A549 (cell line): ENCODE results near the gene ARID5A.

ENCODE experiments used
- KDM5A ChIP-seq: fragments of 200-600 bp; sonication (generic); IDR thresholded peaks from 2 replicates; pipeline ENCODE4 v1.6.1; 2016; ENCODE audit warnings: antibody characterized with exemption, mild to moderate bottlenecking
- MYC ChIP-seq: IDR thresholded peaks from 2 replicates; pipeline ENCODE4 v1.6.1; 2012; ENCODE audit warnings: mild to moderate bottlenecking, inconsistent platforms, low read length, improper control_type of control experiment, borderline replicate concordance
- PHF8 ChIP-seq: fragments of 200-600 bp; sonication (generic); IDR thresholded peaks from 2 replicates; pipeline ENCODE4 v1.6.1; 2016; ENCODE audit warnings: low read depth, mild to moderate bottlenecking, antibody characterized with exemption, moderate library complexity, borderline replicate concordance
- RNF2 ChIP-seq: fragments of 200-600 bp; sonication (generic); IDR thresholded peaks from 2 replicates; pipeline ENCODE4 v1.6.1; 2016; ENCODE audit warnings: low read depth, mild to moderate bottlenecking, antibody characterized with exemption, moderate library complexity, borderline replicate concordance
- TF ChIP-seq, protein P1 (sequence below): fragments of >200 bp; sonication (Bioruptor Twin); formaldehyde crosslinking; IDR thresholded peaks from 3 replicates; pipeline ENCODE4 v1.5.1; 2016
- TF ChIP-seq, protein P2 (sequence below): fragments of 450-650 bp; IDR thresholded peaks from 2 replicates; pipeline ENCODE4 v1.6.1; 2014; ENCODE audit warnings: antibody characterized with exemption

DNA sequence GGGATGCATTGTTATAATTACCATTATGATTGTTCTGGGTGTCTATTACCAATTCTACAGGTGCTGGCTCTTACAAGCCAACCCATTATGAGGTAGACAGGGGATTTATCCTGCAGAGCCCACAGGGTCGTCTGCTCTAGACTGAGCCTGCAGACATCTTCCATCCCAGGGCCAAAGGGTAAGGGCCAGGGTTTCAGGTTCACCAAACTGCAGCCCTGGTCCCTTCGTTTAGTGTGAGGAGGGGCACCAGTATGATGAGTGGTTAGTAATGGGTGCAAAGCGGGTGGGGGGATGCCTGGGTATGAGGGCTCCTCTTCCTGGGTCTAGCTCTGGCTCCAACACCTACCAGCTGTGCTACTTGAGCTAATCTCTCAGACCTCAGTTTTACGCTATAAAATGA lies 1.2 kb upstream of the ARID5A start:
- TF ChIP-seq PHF8 (no peak), RNF2 (no peak), MYC (no peak), KDM5A (no peak)
- TF ChIP-seq, protein P1, sequence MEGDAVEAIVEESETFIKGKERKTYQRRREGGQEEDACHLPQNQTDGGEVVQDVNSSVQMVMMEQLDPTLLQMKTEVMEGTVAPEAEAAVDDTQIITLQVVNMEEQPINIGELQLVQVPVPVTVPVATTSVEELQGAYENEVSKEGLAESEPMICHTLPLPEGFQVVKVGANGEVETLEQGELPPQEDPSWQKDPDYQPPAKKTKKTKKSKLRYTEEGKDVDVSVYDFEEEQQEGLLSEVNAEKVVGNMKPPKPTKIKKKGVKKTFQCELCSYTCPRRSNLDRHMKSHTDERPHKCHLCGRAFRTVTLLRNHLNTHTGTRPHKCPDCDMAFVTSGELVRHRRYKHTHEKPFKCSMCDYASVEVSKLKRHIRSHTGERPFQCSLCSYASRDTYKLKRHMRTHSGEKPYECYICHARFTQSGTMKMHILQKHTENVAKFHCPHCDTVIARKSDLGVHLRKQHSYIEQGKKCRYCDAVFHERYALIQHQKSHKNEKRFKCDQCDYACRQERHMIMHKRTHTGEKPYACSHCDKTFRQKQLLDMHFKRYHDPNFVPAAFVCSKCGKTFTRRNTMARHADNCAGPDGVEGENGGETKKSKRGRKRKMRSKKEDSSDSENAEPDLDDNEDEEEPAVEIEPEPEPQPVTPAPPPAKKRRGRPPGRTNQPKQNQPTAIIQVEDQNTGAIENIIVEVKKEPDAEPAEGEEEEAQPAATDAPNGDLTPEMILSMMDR, result no peak
- TF ChIP-seq, protein P2, sequence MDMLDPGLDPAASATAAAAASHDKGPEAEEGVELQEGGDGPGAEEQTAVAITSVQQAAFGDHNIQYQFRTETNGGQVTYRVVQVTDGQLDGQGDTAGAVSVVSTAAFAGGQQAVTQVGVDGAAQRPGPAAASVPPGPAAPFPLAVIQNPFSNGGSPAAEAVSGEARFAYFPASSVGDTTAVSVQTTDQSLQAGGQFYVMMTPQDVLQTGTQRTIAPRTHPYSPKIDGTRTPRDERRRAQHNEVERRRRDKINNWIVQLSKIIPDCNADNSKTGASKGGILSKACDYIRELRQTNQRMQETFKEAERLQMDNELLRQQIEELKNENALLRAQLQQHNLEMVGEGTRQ, result no peak
